IPS-20b (cell line): ENCODE measurements around the gene SF3B3.

Experiments used
- H3K27ac ChIP-seq: one replicate; pipeline ENCODE4 v1.5.1; 2013; ENCODE audit warnings: low read length
- H3K27me3 ChIP-seq: 2 replicates; pipeline ENCODE4 v1.6.1; 2013; ENCODE audit warnings: mild to moderate bottlenecking, low read length, inconsistent platforms; ENCODE audit not compliant: insufficient read depth
- H3K36me3 ChIP-seq: 2 replicates; pipeline ENCODE4 v1.6.1; 2013; ENCODE audit warnings: low read depth, mild to moderate bottlenecking, inconsistent platforms, low read length, moderate library complexity; ENCODE audit not compliant: insufficient read depth
- H3K4me1 ChIP-seq: 2 replicates; pipeline ENCODE4 v1.6.1; 2013; ENCODE audit warnings: mild to moderate bottlenecking, control low read depth, inconsistent platforms, low read length, moderate library complexity; ENCODE audit not compliant: insufficient read depth
- H3K4me3 ChIP-seq: 2 replicates; pipeline ENCODE4 v1.5.1; 2013; ENCODE audit warnings: mild to moderate bottlenecking, low read length, inconsistent platforms
- H3K9ac ChIP-seq: 2 replicates; pipeline ENCODE4 v1.6.1; 2013; ENCODE audit warnings: low read depth, mild to moderate bottlenecking, inconsistent platforms, low read length, moderate library complexity
- H3K9me3 ChIP-seq: 2 replicates; pipeline ENCODE4 v1.6.1; 2013; ENCODE audit warnings: mild to moderate bottlenecking, low read depth, low read length, inconsistent platforms; ENCODE audit not compliant: insufficient read depth

SF3B3 gene

DNA sequence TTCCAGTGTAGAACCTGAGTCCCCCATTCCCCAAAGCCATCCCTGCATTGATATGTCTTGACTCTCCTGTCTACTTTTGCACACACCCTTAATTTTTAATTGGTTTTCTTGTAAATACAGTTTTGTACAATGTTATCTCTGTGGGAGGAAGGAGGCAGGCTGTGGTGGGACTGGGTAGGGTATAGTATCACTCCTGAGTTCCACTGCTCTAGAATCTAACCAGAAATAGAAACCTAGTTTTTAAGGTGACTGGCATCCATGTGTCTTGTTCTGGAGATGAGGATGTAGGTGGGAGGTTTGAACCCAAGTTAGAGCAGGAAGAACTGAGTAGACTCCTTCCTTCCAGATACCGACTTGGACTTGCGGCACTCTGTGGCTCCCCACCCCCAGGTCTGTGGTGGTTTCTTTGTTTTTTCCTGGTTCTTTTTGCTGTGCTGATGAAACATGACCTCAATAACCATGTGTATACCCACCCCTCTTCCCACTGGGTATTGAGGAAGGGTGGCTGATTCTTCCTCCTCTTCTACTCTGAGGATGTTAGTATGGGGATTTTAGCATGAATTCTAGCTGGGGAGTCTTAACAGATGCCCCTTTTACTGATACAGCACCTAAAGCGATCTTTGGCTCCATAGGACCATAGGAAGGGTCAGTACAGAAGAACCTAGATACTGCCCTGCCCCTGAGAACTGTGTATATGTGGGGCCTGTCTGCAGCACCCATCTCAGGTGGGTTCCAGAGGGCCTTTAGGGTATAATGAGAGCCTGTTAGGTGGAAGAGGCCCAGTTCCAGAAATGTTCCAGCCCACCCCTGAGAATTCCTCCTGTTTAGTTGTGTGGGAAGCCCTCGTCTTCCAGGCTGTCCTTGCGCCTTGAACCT is 48.7 kb downstream of the SF3B3 start:
- peaks cover 84% of the 10 kb centered on the region for H3K36me3 ChIP-seq
- peaks cover 5% of the 10 kb centered on the region; the same call in 1 of the 2 replicates for H3K4me1 ChIP-seq
- no peaks in the 10 kb centered on the region for H3K9me3 ChIP-seq
- H3K27me3 ChIP-seq: no peaks in the 10 kb centered on the region
- H3K27ac ChIP-seq: no peak overlapping the region
- no peak overlapping the region for H3K4me3 ChIP-seq
- H3K9ac ChIP-seq: no peak overlapping the region

- Histone ChIP-seq H3K9me3 (no peaks in the 10 kb centered on the region), H3K27ac (no peak overlapping the region), H3K4me1 (peaks cover 5% of the 10 kb centered on the region; the same call in 1 of the 2 replicates)
These were observed 49.3 kb downstream of the SF3B3 start for GRCh38 chr16:70572926-70573270.

GRCh38 chr16:70573451-70574121 is 50.0 kb downstream of the SF3B3 start:
- H3K4me1 ChIP-seq: peaks cover 5% of the 10 kb centered on the region; the same call in 1 of the 2 replicates
- H3K9me3 ChIP-seq: no peaks in the 10 kb centered on the region
- no peak overlapping the region for H3K27ac ChIP-seq
- H3K27me3 ChIP-seq: no peaks in the 10 kb centered on the region
- no peak overlapping the region for H3K9ac ChIP-seq
- H3K4me3 ChIP-seq: no peak overlapping the region
- peaks cover 72% of the 10 kb centered on the region for H3K36me3 ChIP-seq

More at GRCh38 chr16:70572926-70573270, 49.3 kb downstream of the SF3B3 start:
- Histone ChIP-seq H3K27me3 (no peaks in the 10 kb centered on the region), H3K9ac (no peak overlapping the region), H3K4me3 (no peak overlapping the region), H3K36me3 (peaks cover 78% of the 10 kb centered on the region)

DNA sequence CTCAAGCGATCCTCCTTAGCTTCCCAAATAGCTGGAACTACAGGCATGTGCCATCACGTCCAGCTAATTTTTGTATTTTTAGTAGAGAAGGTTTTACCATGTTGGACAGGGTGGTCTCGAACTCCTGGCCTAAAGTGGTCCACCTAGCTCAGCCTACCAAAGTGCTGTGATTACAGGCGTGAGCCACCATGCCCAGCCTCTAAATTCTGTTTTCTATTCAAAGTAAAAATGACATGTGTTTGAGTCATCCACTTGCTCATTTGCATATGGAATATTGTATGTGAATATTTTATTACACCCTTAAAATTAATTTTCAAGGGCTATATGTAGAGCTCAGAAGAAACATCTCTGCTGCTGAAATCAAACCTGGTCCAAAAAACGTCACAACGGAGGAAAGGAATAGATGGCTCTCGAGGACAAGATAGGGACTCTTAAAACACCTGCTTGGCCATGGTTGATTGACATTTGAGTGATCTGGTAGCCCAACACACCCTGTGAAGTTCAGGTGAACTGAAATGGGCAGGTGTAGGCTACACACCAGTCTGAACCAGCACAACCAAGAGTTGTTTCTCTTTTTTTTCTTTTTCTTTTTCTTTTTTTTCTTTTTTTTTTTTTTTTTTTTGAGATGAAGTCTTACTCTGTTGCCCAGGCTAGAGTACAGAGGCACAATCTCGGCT is 51.1 kb downstream of the SF3B3 start:
- Histone ChIP-seq H3K36me3 (peaks cover 60% of the 10 kb centered on the region), H3K9ac (no peak overlapping the region), H3K4me3 (no peak overlapping the region), H3K4me1 (peaks cover 5% of the 10 kb centered on the region; the same call in 1 of the 2 replicates), H3K9me3 (no peaks in the 10 kb centered on the region), H3K27me3 (no peaks in the 10 kb centered on the region), H3K27ac (no peak overlapping the region)

DNA sequence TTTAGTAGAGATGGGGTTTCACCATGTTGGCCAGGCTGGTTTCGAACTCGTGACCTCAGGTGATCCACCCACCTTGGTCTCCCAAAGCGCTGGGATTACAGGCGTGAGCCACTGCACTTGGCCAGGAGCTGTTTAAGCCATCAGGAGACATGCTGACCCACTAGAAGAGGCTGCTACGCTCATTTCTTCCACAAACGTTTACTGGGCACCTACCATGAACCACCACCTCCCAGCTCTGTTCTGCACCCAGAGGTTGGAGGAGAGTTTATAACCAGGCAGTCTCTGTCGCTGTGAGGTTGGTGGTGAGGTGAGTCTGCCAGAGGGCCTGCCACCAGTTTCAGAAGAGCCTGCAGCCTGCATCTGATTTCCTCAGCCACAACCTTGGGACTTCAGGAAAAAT is 51.8 kb downstream of the SF3B3 start:
- no peaks in the 10 kb centered on the region for H3K27me3 ChIP-seq
- no peak overlapping the region for H3K27ac ChIP-seq
- H3K9ac ChIP-seq: no peak overlapping the region
- no peak overlapping the region for H3K4me3 ChIP-seq
- peaks cover 5% of the 10 kb centered on the region; the same call in 1 of the 2 replicates for H3K4me1 ChIP-seq
- H3K9me3 ChIP-seq: no peaks in the 10 kb centered on the region
- H3K36me3 ChIP-seq: peaks cover 54% of the 10 kb centered on the region

- no peak overlapping the region for H3K4me3 ChIP-seq
- peaks cover 5% of the 10 kb centered on the region; the same call in 1 of the 2 replicates for H3K4me1 ChIP-seq
- no peak overlapping the region for H3K27ac ChIP-seq
- H3K9ac ChIP-seq: no peak overlapping the region
- H3K27me3 ChIP-seq: no peaks in the 10 kb centered on the region
- no peaks in the 10 kb centered on the region for H3K9me3 ChIP-seq
- H3K36me3 ChIP-seq: peaks cover 41% of the 10 kb centered on the region
These were observed 53.0 kb downstream of the SF3B3 start for GRCh38 chr16:70576431-70577255.

GRCh38 chr16:70577256-70577698 is 53.7 kb downstream of the SF3B3 start:
- no peak overlapping the region for H3K27ac ChIP-seq

DNA sequence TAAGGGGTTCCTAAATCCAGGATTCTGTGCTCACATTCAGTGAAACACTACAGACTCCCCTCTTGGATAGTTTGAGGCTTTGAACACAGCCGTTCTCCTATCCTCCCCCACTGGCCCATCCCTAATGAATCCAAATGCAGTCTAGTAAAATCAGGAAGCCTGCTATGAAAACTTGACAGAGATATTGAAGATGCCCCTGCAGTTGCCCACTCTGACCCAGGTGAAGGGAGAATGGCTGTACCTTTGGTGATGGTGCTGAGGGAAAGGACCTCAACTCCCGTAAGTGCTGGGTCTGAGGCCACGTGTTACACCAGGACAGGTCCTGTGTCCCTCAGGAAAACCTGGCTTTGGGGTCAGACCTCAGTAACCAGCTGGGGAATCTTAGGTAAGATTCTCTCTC is 54.4 kb downstream of the SF3B3 start:
- peaks cover 5% of the 10 kb centered on the region; the same call in 1 of the 2 replicates for H3K4me1 ChIP-seq
- no peaks in the 10 kb centered on the region for H3K9me3 ChIP-seq
- no peak overlapping the region for H3K9ac ChIP-seq
- H3K27ac ChIP-seq: no peak overlapping the region
- peaks cover 27% of the 10 kb centered on the region for H3K36me3 ChIP-seq
- H3K4me3 ChIP-seq: no peak overlapping the region
- H3K27me3 ChIP-seq: no peaks in the 10 kb centered on the region

More at GRCh38 chr16:70577256-70577698, 53.7 kb downstream of the SF3B3 start:
- peaks cover 5% of the 10 kb centered on the region; the same call in 1 of the 2 replicates for H3K4me1 ChIP-seq
- no peaks in the 10 kb centered on the region for H3K27me3 ChIP-seq
- no peak overlapping the region for H3K4me3 ChIP-seq
- no peaks in the 10 kb centered on the region for H3K9me3 ChIP-seq
- no peak overlapping the region for H3K9ac ChIP-seq
- peaks cover 35% of the 10 kb centered on the region for H3K36me3 ChIP-seq

DNA sequence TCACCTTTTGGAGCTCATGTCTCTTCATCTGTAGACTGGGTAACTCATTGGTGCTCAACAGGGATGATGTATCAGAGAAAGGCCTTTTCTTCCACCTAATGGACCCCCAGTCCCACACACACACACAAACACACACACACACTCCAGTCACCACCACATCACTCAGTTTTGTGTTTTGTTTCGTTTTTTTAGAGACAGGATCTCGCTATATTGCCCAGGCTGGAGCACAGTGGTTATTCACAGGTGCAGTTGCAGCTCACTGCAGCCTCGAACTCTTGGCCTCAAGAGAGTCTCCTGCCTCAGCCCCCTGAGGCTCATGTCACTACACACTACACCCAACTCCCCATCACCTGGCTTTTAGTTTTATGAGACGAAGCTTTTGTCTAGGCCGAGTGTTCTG is 55.6 kb downstream of the SF3B3 start:
- Histone ChIP-seq H3K27me3 (no peaks in the 10 kb centered on the region), H3K9ac (no peak overlapping the region), H3K36me3 (peaks cover 15% of the 10 kb centered on the region), H3K9me3 (no peaks in the 10 kb centered on the region), H3K4me1 (no peaks in the 10 kb centered on the region), H3K27ac (no peak overlapping the region), H3K4me3 (no peak overlapping the region)

- Histone ChIP-seq H3K27ac (no peak overlapping the region), H3K4me1 (no peaks in the 10 kb centered on the region), H3K27me3 (no peaks in the 10 kb centered on the region), H3K36me3 (peaks cover 8% of the 10 kb centered on the region), H3K9ac (no peak overlapping the region), H3K4me3 (no peak overlapping the region), H3K9me3 (no peaks in the 10 kb centered on the region)
These were observed 56.3 kb downstream of the SF3B3 start for GRCh38 chr16:70579648-70580630.
